ENCODE data around the gene MED29. TPM values are rescaled to one million over a fixed set of nuclear protein-coding genes. Genes with fewer than 3 reads are reported as not detected.

MED29 gene
- total and polyA plus RNA-seq, 2 of the 13 experiments (the other 11 are each of a cell fraction or from before 2014, with no cell fraction given), result 14.0 to 19.7 TPM

- TF ChIP-seq SYNCRIP (IDR thresholded peaks at IDR 0.05; ENCODE audit: insufficient read depth, low read depth, low read length) (no peak), ZNF660 (CRISPR knock-in tag; IDR thresholded peaks at IDR 0.05; ENCODE audit: borderline replicate concordance, low read depth) (no peak), TFAP4 (IDR thresholded peaks at IDR 0.05; ENCODE audit: borderline replicate concordance, low read depth) (peak; percentile 71; the same call in 1 of the 2 replicates), RXRA (CRISPR knock-in tag; IDR thresholded peaks at IDR 0.05) (0 out of 2 replicates have a peak, but pooled peaks have one; percentile 8), YEATS2 (CRISPR knock-in tag; IDR thresholded peaks at IDR 0.05; ENCODE audit: borderline replicate concordance) (no peak), ZNF451 (CRISPR knock-in tag; IDR thresholded peaks at IDR 0.05) (no peak), KIAA2018 (CRISPR knock-in tag; IDR thresholded peaks at IDR 0.05; ENCODE audit: borderline replicate concordance) (no peak), DMAP1 (CRISPR knock-in tag; IDR thresholded peaks at IDR 0.05) (no peak), ZFP41 (CRISPR knock-in tag; IDR thresholded peaks at IDR 0.05; ENCODE audit: borderline replicate concordance) (no peak), ZBTB8A (CRISPR knock-in tag; IDR thresholded peaks at IDR 0.05; ENCODE audit: borderline replicate concordance, low read depth) (no peak), HOMEZ (CRISPR knock-in tag; IDR thresholded peaks at IDR 0.05; ENCODE audit: low read depth) (no peak), ZNF589 (CRISPR knock-in tag; conservative IDR thresholded peaks at IDR 0.05) (no peak), YEATS4 (CRISPR knock-in tag; IDR thresholded peaks at IDR 0.05; ENCODE audit: borderline replicate concordance) (no peak), SRSF1 (optimal IDR thresholded peaks at IDR 0.05; ENCODE audit: low read depth, low read length) (no peak), ZNF292 (CRISPR knock-in tag; IDR thresholded peaks at IDR 0.05; ENCODE audit: borderline replicate concordance, low read depth) (no peak), MTA3 (CRISPR knock-in tag; IDR thresholded peaks at IDR 0.05) (no peak), BCL6 (CRISPR knock-in tag; IDR thresholded peaks at IDR 0.05) (no peak), ZNF605 (CRISPR knock-in tag; IDR thresholded peaks at IDR 0.05) (no peak), U2AF1 (optimal IDR thresholded peaks at IDR 0.05; ENCODE audit: low read depth, low read length) (no peak), ZSCAN29 (CRISPR knock-in tag; conservative IDR thresholded peaks at IDR 0.05) (no peak)
Measured at GRCh38 chr19:39413272-39413910, 22.2 kb downstream of the MED29 start (continued).

Data from HepG2 (cell line).